GM12878 (cell line): Measurements from ENCODE around the gene CBFB. TPM values are rescaled to one million over a fixed set of nuclear protein-coding genes. Genes with fewer than 3 reads are reported as not detected.

Experiments used
- ATAC-seq: fragments of 200-7000 bp; cut with Tn5 transposase; 3 replicates; pipeline ENCODE4 v1.9.1; 2020; ENCODE audit warnings: mild to moderate bottlenecking, moderate library complexity
- BruUV-seq: library from RNA; stranded (reverse); fragments of 400-500 nt; replicated peaks from 2 replicates; lab custom pipeline; 2021; lab: Mats Ljungman, UMichigan
- CTCF ChIA-PET: fragments of 300-600 bp; sonication (Branson Sonifier 250); formaldehyde crosslinking; extraction: SDS; loops from one replicate; lab custom pipeline; 2021; ENCODE audit warnings: inconsistent platforms; lab: Yijun Ruan, JAX
- POLR2A ChIA-PET: fragments of 350-600 bp; formaldehyde crosslinking; extraction: SDS; loops from one replicate; lab custom pipeline; 2021; ENCODE audit warnings: inconsistent platforms; lab: Charles Lee
- RAD21 ChIA-PET: fragments of 300-600 bp; sonication (Branson Sonifier 250); formaldehyde crosslinking; loops from one replicate; lab custom pipeline; 2023; ENCODE audit warnings: antibody characterized with exemption; ENCODE audit not compliant: unreplicated experiment; lab: Charles Lee
- SMC1A ChIA-PET: fragments of 300-600 bp; sonication (Branson Sonifier 250); formaldehyde crosslinking; loops from one replicate; lab custom pipeline; 2023; ENCODE audit not compliant: unreplicated experiment, uncharacterized antibody; lab: Charles Lee
- DNase-seq: peaks from one replicate; pipeline ENCODE4 v3.0.0-alpha.2; 2011; ENCODE audit warnings: low read depth, low spot score
- FAIRE-seq: peaks from 3 replicates; lab custom pipeline; 2011; peaks lifted over from hg19 to GRCh38; lab: Jason Lieb, UNC
- H2AFZ ChIP-seq: 2 replicates; pipeline ENCODE4 v1.6.0; 2011; ENCODE audit warnings: low read depth, low read length, control low read depth; ENCODE audit not compliant: control insufficient read depth
- H3K27ac ChIP-seq: 2 replicates; pipeline ENCODE4 v1.5.1; 2011; ENCODE audit warnings: control low read depth; ENCODE audit not compliant: control insufficient read depth, insufficient read depth
- H3K27me3 ChIP-seq, 2 experiments: replicated peaks in 1 of 2; 2 replicates each; pipeline versions ENCODE4 v1.6.0 to v1.6.1; 2011; ENCODE audit warnings: low read length in 1 of 2; ENCODE audit not compliant: control insufficient read depth in 2 of 2, insufficient read depth in 2 of 2
- H3K36me3 ChIP-seq, 2 experiments: 2 replicates each; pipeline ENCODE4 v1.5.1; 2011; ENCODE audit warnings: low read length in 1 of 2; ENCODE audit not compliant: control insufficient read depth in 2 of 2, insufficient read depth in 2 of 2
- H3K4me1 ChIP-seq: 2 replicates; pipeline ENCODE4 v1.6.1; 2011; ENCODE audit warnings: mild to moderate bottlenecking, low read length, moderate library complexity, mixed read lengths; ENCODE audit not compliant: control insufficient read depth, insufficient read depth
- H3K4me2 ChIP-seq: 2 replicates; pipeline ENCODE4 v1.6.0; 2011; ENCODE audit warnings: control low read depth; ENCODE audit not compliant: control insufficient read depth, insufficient read depth
- H3K4me3 ChIP-seq: fragments of 200-600 bp; sonication (generic); 2 replicates; pipeline ENCODE4 v1.5.1; 2016
- H3K79me2 ChIP-seq: 2 replicates; pipeline ENCODE4 v1.6.0; 2011; ENCODE audit warnings: low read length; ENCODE audit not compliant: control insufficient read depth, insufficient read depth
- H3K9ac ChIP-seq: 2 replicates; pipeline ENCODE4 v1.8.0; 2011; ENCODE audit warnings: low read length, control low read depth, mixed read lengths; ENCODE audit not compliant: control insufficient read depth, insufficient read depth
- H3K9me3 ChIP-seq: replicated peaks from 3 replicates; pipeline ENCODE4 v1.5.1; 2011; ENCODE audit warnings: mild to moderate bottlenecking, low read length; ENCODE audit not compliant: control insufficient read depth, insufficient read depth
- H4K20me1 ChIP-seq: 2 replicates; pipeline ENCODE4 v1.6.0; 2011; ENCODE audit not compliant: control insufficient read depth, insufficient read depth
- BRCA1 ChIP-seq: IDR thresholded peaks from 2 replicates; pipeline ENCODE4 v1.6.1; 2011; ENCODE audit warnings: low read depth, low read length, improper control_type of control experiment
- CBX5 ChIP-seq: sonication (generic); IDR thresholded peaks from 2 replicates; pipeline ENCODE4 v1.6.1; 2016; ENCODE audit warnings: low read depth, moderate library complexity, mild to moderate bottlenecking, inconsistent platforms
- CHD1 ChIP-seq: IDR thresholded peaks from 2 replicates; pipeline ENCODE4 v1.6.1; 2012; ENCODE audit warnings: low read depth, low read length, improper control_type of control experiment
- ESRRA ChIP-seq: IDR thresholded peaks from 2 replicates; pipeline ENCODE4 v1.6.1; 2012; ENCODE audit warnings: mild to moderate bottlenecking, low read length, improper control_type of control experiment
- HDAC6 ChIP-seq: fragments of 200-600 bp; sonication (generic); IDR thresholded peaks from one replicate; pipeline ENCODE4 v1.8.0; 2017; ENCODE audit warnings: antibody characterized with exemption; ENCODE audit not compliant: unreplicated experiment
- NFXL1 ChIP-seq: fragments of 450-650 bp; IDR thresholded peaks from 2 replicates; pipeline ENCODE4 v1.6.1; 2017; ENCODE audit warnings: antibody characterized with exemption, mild to moderate bottlenecking, borderline replicate concordance
- NFYA ChIP-seq: IDR thresholded peaks from 2 replicates; pipeline ENCODE4 v1.6.1; 2011; ENCODE audit warnings: low read depth, mild to moderate bottlenecking, low read length, improper control_type of control experiment, borderline replicate concordance
- NR2C1 ChIP-seq: fragments of 450-650 bp; IDR thresholded peaks from 2 replicates; pipeline ENCODE4 v1.6.1; 2017; ENCODE audit warnings: antibody characterized with exemption, mild to moderate bottlenecking, moderate library complexity
- PML ChIP-seq: IDR thresholded peaks from 2 replicates; pipeline ENCODE4 v1.6.1; 2012; ENCODE audit warnings: low read length, inconsistent platforms
- SIX5 ChIP-seq: IDR thresholded peaks from 2 replicates; pipeline ENCODE4 v1.6.1; 2011; ENCODE audit warnings: mild to moderate bottlenecking, low read depth, low read length, moderate library complexity; ENCODE audit not compliant: severe bottlenecking
- SMAD1 ChIP-seq: fragments of 450-650 bp; IDR thresholded peaks from 2 replicates; pipeline ENCODE4 v1.6.1; 2018; ENCODE audit warnings: mild to moderate bottlenecking, low read depth; ENCODE audit not compliant: partially characterized antibody
- SPI1 ChIP-seq: IDR thresholded peaks from 2 replicates; pipeline ENCODE4 v1.6.1; 2011; ENCODE audit warnings: low read depth, mild to moderate bottlenecking, low read length, moderate library complexity, borderline replicate concordance; ENCODE audit not compliant: insufficient read depth
- TCF7 ChIP-seq: IDR thresholded peaks from 2 replicates; pipeline ENCODE4 v1.6.1; 2014; ENCODE audit warnings: antibody characterized with exemption, borderline replicate concordance
- WRNIP1 ChIP-seq: IDR thresholded peaks from 2 replicates; pipeline ENCODE4 v1.6.1; 2011; ENCODE audit warnings: low read depth, low read length, improper control_type of control experiment, borderline replicate concordance
- YY1 ChIP-seq: IDR thresholded peaks from 2 replicates; pipeline ENCODE4 v1.6.1; 2011; ENCODE audit warnings: low read depth, mild to moderate bottlenecking, low read length
- ZBED1 ChIP-seq: IDR thresholded peaks from 2 replicates; pipeline ENCODE4 v1.6.1; 2016; ENCODE audit warnings: borderline replicate concordance
- ZNF274 ChIP-seq: IDR thresholded peaks from one replicate; pipeline ENCODE4 v1.8.0; 2011; ENCODE audit not compliant: insufficient read length, insufficient read depth
- WGBS: methylation state at CpG from one replicate; pipeline ENCODE4 v1.1.6; 2016; ENCODE audit warnings: low lambda C conversion rate; ENCODE audit not compliant: insufficient replicate concordance, insufficient coverage; ENCODE audit errors: missing lambda C conversion rate; 5-methylcytosine and 5-hydroxymethylcytosine counted together
- in situ Hi-C: fragments of 300-500 bp; cut with MboI; formaldehyde crosslinking; loops from 9 replicates; pipeline ENCODE4 v1.14.3; 2018; ENCODE audit warnings: mixed read lengths
- intact Hi-C: fragments of 100-400 bp; cut with micrococcal nuclease; formaldehyde crosslinking; loops from one replicate; pipeline ENCODE4 v1.14.2; 2022; ENCODE audit not compliant: unreplicated experiment
- polyA plus RNA-seq, 11 experiments: library from polyadenylated mRNA; depleted of rRNA in 4 of 11; unstranded in 6 of 11; stranded (reverse) in 5 of 11; fragments of >200 nt; fragmentation: Nextera tagmentation in 4 of 11; fragmentation: Illumina TruSeq in 1 of 11; extraction: Ambion mirVana in 4 of 11; extraction: Trizol in 1 of 11; gene quantifications; 1 replicate in 1 of 11; 2 replicates in 10 of 11; pipeline versions ENCODE4 v1.2.1 to v1.2.3, GENCODE V29; 2011 to 2016; ENCODE audit warnings: inconsistent platforms in 2 of 11, missing spikeins in 2 of 11, low read depth in 1 of 11
- total RNA-seq, 4 experiments: library from RNA; depleted of rRNA in 3 of 4; stranded (reverse); fragments of >200 nt in 3 of 4; fragmentation: Illumina TruSeq in 1 of 4; extraction: Trizol in 1 of 4; gene quantifications; 2 replicates each; pipeline versions ENCODE4 v1.2.1 to v1.2.3, GENCODE V29; 2013 to 2021
- TF ChIP-seq, protein P1 (sequence below): IDR thresholded peaks from 2 replicates; pipeline ENCODE4 v1.6.1; 2012; ENCODE audit warnings: low read depth, low read length, improper control_type of control experiment
- TF ChIP-seq, protein P2 (sequence below): IDR thresholded peaks from 2 replicates; pipeline ENCODE4 v1.6.1; 2011; ENCODE audit warnings: low read depth, mild to moderate bottlenecking, low read length, moderate library complexity, borderline replicate concordance; ENCODE audit errors: extremely low read depth

Gene CBFB
- total and polyA plus RNA-seq, 10 of the 15 experiments (the other 5 are each of a cell fraction or from before 2014, with no cell fraction given), result 25.3 to 83.8 (median 65.7) TPM

DNA sequence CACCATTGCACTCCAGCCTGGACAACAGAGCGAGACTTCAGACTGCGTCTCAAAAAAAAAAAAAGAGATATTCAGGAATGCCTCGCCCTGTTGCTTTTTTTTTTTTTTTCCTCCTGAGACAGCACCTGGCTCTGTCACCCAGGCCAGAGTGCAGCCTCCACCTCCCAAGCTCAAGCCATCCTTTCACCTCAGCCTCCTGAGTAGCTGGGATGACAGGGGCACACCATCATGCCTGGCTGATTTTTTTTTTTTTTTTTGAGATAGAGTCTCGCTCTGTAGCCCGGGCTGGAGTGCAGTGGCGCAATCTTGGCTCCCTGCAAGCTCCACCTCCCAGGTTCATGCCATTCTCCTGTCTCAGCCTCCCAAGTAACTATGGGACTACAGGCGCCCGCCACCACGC lies 88.8 kb downstream of the CBFB start:
- Histone ChIP-seq H2AFZ (no peak overlapping the region), H3K9ac (no peak overlapping the region), H4K20me1 (no peaks in the 10 kb centered on the region), H3K4me1 (no peaks in the 10 kb centered on the region), H3K27me3 (no peaks in the 10 kb centered on the region), H3K4me2 (no peak overlapping the region), H3K36me3 (peaks cover 2 to 3% of the 10 kb centered on the region in 2 experiments; a peak in 3 of 4 replicates), H3K79me2 (peaks cover 2% of the 10 kb centered on the region), H3K9me3 (no peaks in the 10 kb centered on the region), H3K27ac (no peak overlapping the region), H3K4me3 (no peak overlapping the region)
- TF ChIP-seq SMAD1, result no peak
- TF ChIP-seq NFXL1, result no peak
- TF ChIP-seq NR2C1, result no peak
- TF ChIP-seq, protein P1, sequence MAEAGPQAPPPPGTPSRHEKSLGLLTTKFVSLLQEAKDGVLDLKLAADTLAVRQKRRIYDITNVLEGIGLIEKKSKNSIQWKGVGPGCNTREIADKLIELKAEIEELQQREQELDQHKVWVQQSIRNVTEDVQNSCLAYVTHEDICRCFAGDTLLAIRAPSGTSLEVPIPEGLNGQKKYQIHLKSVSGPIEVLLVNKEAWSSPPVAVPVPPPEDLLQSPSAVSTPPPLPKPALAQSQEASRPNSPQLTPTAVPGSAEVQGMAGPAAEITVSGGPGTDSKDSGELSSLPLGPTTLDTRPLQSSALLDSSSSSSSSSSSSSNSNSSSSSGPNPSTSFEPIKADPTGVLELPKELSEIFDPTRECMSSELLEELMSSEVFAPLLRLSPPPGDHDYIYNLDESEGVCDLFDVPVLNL, result no peak
- no peak for TF ChIP-seq SPI1
- TF ChIP-seq CHD1, result no peak
- no peak for FAIRE-seq
- intact Hi-C loops (no loop called here), in situ Hi-C loops (no loop called here)
- WGBS, result 100% methylated on average over 2 of the region's 9 CpGs
- ATAC-seq, result no peak
- RAD21 ChIA-PET, result interaction anchor here (1.2 kb wide), 1 partner anchor 100 kb away, joined by 3 read pairs; no protein-coding TSS in a partner anchor
- no peak for DNase-seq
- CTCF ChIA-PET, result no interaction called here
- no TSS peak for BruUV-seq
- POLR2A ChIA-PET, result interaction anchor here (0.7 to 1.3 kb wide), 2 partner anchors 18 to 40 kb away, joined by 9 to 12 read pairs; no protein-coding TSS in a partner anchor
- SMC1A ChIA-PET, result no interaction called here

DNA sequence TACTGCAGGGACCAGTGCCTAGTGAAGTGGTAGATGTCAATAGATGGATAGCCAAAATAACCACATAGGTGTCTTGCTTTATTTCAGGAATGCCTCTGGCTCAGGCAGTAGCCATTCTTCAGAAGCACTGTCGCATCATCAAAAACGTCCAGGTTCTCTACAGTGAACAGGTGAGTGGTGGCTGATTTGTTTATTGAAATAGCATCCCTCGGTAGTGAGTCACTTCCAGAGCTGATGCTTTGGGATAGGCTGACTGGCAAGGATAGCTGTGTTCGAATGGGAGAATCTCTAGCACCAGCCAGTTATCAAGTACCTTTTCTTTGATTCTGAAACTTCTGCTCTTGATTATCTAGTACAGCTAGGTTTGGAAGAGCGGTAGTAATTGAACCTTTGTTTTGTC lies 91.1 kb downstream of the CBFB start:
- 82% methylated on average over 5 of the region's 5 CpGs for WGBS
- ChIA-PET RAD21 (interaction anchor here (0.9 to 1.1 kb wide), 2 partner anchors 30 to 102 kb away, joined by 3 to 6 read pairs; partner anchors contain the start of gene B3GNT9), POLR2A (interaction anchor here (1.2 kb wide), 1 partner anchor 105 kb away, joined by 5 read pairs; no protein-coding TSS in a partner anchor), SMC1A (no interaction called here), CTCF (interaction anchor here (1.4 to 1.8 kb wide), 2 partner anchors 10 to 35 kb away, joined by 4 to 5 read pairs; no protein-coding TSS in a partner anchor)
- Histone ChIP-seq H3K9me3 (no peaks in the 10 kb centered on the region), H4K20me1 (no peaks in the 10 kb centered on the region), H3K4me1 (no peaks in the 10 kb centered on the region), H3K4me3 (no peak overlapping the region), H3K4me2 (no peak overlapping the region), H3K9ac (no peak overlapping the region), H2AFZ (no peak overlapping the region), H3K27ac (no peak overlapping the region), H3K36me3 (peaks cover 5 to 7% of the 10 kb centered on the region in 2 experiments; a peak in 3 of 4 replicates), H3K27me3 (no peaks in the 10 kb centered on the region), H3K79me2 (no peaks in the 10 kb centered on the region; the same call in 1 of the 2 replicates)
- no peak for ATAC-seq
- intact Hi-C loops, result no loop called here
- DNase-seq, result no peak
- FAIRE-seq, result no peak
- in situ Hi-C loops, result no loop called here
- no TSS peak for BruUV-seq
- TF ChIP-seq PML (no peak), HDAC6 (no peak), BRCA1 (no peak), ZBED1 (no peak), YY1 (no peak), ESRRA (no peak), SIX5 (no peak), WRNIP1 (no peak), NFYA (no peak), ZNF274 (no peak), TCF7 (no peak), CBX5 (no peak)
- TF ChIP-seq, protein P2, sequence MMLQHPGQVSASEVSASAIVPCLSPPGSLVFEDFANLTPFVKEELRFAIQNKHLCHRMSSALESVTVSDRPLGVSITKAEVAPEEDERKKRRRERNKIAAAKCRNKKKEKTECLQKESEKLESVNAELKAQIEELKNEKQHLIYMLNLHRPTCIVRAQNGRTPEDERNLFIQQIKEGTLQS, result no peak
